HG02763 (cell line): ENCODE measurements around the gene TMTC2.
"Not testable (repeated sequence)": the region's sequence is repeated elsewhere in the genome, so short reads cannot be mapped to it uniquely, and the experiment has no call there.

Experiments
- ATAC-seq: cut with Tn5 transposase; IDR thresholded peaks from one replicate; pipeline ENCODE4 v1.9.1; 2021; ENCODE audit warnings: mild to moderate bottlenecking, moderate library complexity; ENCODE audit not compliant: unreplicated experiment

The TMTC2 gene

DNA sequence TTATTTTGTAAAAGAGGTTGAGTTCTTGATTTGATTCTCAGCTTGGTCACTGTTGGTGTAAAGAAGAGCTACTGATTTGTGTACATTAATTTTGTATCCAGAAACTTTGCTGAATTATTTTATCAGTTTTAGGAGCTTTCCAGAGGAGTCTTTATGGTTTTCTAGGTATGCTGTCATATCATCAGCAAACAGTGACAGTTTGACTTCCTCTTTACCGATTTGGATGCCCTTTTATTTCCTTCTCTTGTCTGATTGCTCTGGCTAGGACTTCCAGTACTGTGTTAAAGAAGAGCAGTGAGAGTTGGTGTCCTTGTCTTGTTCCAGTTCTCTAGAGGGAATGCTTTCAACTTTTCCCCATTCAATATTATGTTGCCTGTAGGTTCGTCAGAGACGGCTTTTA is 431.2 kb downstream of the TMTC2 start:
- ATAC-seq, result not testable (repeated sequence)

DNA sequence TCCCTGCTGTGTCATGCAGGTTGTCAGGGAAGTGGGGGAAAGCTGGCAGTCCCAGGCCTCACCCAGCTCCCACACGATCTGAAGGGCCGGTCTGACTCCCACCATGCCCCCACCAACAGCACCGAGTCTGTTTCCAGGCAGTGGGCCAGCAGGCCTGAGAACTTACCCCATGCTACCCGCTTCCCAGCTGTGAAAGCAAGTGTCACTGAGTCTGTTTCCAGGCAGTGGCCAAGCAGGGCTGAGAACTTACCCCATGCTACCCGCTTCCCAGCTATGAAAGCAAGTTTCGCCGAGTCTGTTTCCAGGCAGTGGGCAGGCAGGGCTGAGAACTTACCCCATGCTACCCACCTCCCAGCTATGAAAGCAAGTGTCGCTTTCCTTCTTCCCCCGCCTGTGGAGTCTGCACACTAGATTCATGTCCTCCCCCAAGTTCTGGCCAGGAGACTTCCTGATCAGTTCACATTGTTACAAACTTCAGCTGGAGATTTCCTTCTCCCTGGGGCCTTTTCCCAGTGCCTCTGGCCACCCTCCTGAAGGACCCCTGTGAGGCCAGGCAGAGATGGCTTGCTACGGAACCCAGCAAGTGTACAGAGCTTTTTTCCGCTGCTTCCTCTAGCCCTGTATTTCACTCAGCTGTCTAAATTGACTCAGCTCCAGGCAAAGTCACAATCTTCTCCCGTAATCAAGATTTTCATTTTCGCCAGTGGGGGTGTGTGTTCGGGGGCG is 435.4 kb downstream of the TMTC2 start:
- no peak for ATAC-seq

- ATAC-seq, result no peak
These were observed 435.9 kb downstream of the TMTC2 start for GRCh38 chr12:83122623-83122934.

DNA sequence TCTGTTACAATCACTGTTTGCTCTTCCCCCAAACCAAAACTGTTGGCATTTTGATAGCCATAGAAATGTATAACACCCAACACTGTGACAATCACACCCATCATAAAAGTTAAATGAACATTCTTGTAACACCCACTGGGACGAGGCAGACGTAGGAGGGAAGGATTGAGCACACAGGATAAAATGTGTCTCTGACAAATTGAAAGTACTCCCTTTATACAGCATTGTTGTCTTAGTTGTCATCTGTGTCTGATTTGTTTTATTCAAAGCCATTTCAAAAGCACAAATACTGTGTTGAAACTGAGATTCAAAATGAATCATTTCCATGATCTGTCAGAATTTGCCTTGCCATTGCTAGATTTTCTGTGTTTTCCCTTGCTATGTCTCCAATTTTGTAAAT is 436.3 kb downstream of the TMTC2 start:
- ATAC-seq, result no peak

DNA sequence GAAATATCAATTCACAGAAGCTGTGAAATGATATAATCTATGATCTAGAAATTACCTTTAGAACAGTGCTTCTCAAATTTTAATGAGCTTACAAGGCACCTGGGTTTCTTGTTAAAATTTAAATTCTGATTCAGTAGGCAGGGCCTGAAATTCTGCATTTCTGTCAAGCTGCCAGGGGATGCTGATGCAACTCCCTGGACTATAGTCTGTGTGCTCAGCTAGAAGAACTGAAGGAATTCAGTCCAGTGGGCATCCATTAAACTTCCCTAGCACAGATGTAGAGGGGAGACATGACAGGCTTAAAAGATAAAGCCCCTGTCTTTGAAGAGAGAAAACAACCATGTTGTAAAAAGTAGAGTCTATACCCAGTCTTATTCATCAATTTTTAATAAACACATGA is 441.8 kb downstream of the TMTC2 start:
- ATAC-seq, result no peak

- no peak for ATAC-seq
These were observed 443.5 kb downstream of the TMTC2 start for GRCh38 chr12:83130178-83130577.

- ATAC-seq, result no peak
These were observed 445.7 kb downstream of the TMTC2 start for GRCh38 chr12:83132360-83132759.

- ATAC-seq, result no peak
These were observed 449.7 kb downstream of the TMTC2 start for GRCh38 chr12:83136411-83136810.

GRCh38 chr12:83140135-83140534 is 453.4 kb downstream of the TMTC2 start:
- no peak for ATAC-seq

GRCh38 chr12:83141460-83141994 is 454.8 kb downstream of the TMTC2 start:
- no peak for ATAC-seq

- ATAC-seq, result no peak
These were observed 456.2 kb downstream of the TMTC2 start for GRCh38 chr12:83142914-83143313.

- no peak for ATAC-seq
These were observed 457.2 kb downstream of the TMTC2 start for GRCh38 chr12:83143950-83144349.

DNA sequence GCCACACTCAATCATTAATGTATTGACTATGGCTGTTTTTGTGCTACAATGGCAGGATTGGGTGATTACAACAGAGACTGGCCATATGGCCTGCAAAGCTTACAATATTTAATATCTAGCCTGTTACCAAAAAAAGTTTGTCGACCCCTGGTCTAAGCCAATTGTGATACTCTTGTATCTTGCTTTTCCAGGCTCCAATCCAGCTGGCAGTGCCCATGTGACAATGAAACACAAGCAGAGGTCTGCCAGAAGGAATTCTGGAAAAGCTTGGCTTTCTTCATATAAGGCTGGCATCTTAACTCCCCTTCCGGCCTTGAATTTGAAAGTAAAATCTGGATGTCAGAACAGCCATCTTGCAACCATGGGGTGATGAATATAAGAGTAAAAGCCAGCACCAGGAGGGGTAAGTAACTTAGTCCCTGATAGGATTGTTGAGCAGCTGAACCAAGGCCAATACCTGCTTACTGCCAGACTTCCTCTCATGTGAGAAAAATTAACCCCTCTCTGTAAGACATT is 458.7 kb downstream of the TMTC2 start:
- no peak for ATAC-seq

DNA sequence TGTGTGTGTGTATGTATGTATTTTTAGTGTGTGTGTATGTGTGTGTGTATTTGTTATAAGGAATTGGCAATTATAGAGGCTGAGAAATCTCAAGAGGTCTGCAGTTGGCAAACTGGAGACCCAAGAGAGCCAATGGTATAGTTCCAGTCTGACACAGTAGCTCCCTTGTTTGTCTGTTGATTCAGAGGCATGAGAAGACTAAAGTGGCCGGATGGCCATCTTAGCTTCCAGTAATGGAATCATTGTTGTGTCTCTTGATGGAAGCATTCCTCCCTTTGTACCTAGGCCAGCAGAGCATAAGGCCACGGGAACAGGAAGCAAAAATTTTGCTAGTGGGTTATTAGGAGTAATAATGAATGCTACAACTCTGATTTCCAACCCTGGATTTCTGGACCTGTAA is 460.6 kb downstream of the TMTC2 start:
- no peak for ATAC-seq

GRCh38 chr12:83149987-83150386 is 463.3 kb downstream of the TMTC2 start:
- ATAC-seq, result no peak

DNA sequence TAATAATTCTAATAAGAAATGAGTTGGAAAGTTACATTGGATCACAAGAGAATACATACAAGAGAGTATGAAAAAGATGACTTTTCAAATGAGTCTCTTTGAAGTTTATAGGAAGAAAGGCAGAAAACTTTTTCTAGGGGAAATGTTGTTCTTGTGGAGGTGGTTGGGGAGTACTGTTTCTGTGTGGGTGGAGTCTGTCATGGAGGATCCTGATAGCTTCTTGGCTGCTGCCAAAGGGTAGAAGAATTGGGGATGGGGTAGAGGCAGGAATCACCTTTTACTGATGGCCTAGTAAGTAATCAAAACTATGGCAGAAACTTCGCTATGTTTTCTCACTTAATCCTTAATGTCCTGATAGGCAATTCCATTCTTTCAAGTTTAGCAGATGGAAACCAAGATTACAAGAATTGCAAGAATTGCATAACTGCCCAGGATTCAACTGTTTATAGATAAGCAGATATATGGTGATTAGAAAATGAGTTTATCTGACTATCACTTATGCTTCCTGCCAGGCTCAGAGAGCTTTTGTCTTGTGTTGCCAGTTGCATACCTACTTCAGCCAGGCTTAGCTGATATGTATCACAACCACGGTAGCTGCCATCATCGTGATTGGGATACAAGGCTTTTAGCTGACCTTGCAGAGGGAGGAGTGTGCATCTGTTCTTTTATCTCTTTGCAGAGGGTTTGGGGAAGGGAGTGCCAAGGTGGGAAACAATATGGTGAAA is 463.9 kb downstream of the TMTC2 start:
- ATAC-seq, result no peak

DNA sequence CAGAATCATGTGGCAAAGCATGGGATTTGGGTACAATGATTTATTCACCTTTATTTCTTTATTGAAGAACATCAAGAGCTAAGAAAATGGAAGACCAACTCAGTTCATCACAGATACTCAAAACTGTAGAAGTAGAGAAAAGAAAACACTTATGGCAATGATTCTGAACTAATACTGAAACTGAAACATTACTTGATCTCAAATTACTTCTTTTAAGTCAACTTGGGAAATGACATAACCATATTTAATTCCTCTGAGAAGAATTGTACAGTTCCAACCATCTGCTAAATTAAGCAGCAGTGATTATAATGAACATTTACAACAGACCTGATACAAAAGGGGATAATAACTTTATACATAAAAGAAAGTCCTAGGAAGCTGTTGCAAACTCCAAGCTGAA is 466.5 kb downstream of the TMTC2 start:
- ATAC-seq, result no peak

GRCh38 chr12:83156815-83157214 is 470.1 kb downstream of the TMTC2 start:
- ATAC-seq, result no peak

DNA sequence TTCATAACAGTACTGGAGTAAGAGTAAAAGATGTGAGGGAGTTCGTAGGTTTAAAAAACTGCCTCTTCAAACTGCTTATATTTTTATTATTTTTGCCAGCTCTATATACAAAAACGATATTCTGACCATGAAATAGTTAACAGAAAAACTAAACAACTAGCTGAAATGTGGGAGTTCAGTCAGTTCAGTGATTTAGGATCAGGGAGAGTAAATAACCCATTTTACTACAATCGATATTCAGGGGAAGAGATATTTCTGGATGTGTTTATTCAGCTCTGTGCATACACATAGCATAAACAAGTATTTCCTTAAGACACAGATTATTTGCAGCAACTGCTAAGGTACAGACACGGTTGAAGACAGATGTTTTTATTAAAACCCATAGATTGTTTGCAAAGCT is 470.9 kb downstream of the TMTC2 start:
- no peak for ATAC-seq

- no peak for ATAC-seq
These were observed 472.0 kb downstream of the TMTC2 start for GRCh38 chr12:83158613-83159207.

DNA sequence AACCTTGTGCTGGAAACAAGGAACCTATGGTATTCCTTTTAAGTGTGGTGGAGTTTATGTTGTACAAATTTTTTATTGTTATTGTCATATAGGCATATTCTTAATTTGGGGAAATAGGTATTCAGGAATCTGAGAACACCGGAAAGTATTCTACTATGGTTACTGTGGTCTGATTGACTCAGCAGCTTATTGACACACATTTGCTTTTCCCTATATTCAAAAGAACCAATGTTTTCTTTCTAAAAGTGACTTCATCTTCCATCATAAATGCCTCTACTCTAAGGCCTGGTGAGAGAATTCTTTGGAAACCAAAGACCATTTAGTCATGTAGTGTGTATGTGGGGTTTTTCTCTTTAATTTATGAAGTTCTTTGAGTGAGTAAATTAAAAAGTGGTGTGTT is 474.8 kb downstream of the TMTC2 start:
- ATAC-seq, result no peak

- ATAC-seq, result no peak
These were observed 482.0 kb downstream of the TMTC2 start for GRCh38 chr12:83168751-83169150.
